Measurements from ENCODE around the gene GNB5. TPM values are rescaled to one million over a fixed set of nuclear protein-coding genes. Genes with fewer than 3 reads are reported as not detected.
A peak's percentile ranks its signal among the peaks of the same experiment; 100 is the strongest.

The GNB5 gene
- total RNA-seq, 1 experiment from 2014 or later = 26.0 TPM

DNA sequence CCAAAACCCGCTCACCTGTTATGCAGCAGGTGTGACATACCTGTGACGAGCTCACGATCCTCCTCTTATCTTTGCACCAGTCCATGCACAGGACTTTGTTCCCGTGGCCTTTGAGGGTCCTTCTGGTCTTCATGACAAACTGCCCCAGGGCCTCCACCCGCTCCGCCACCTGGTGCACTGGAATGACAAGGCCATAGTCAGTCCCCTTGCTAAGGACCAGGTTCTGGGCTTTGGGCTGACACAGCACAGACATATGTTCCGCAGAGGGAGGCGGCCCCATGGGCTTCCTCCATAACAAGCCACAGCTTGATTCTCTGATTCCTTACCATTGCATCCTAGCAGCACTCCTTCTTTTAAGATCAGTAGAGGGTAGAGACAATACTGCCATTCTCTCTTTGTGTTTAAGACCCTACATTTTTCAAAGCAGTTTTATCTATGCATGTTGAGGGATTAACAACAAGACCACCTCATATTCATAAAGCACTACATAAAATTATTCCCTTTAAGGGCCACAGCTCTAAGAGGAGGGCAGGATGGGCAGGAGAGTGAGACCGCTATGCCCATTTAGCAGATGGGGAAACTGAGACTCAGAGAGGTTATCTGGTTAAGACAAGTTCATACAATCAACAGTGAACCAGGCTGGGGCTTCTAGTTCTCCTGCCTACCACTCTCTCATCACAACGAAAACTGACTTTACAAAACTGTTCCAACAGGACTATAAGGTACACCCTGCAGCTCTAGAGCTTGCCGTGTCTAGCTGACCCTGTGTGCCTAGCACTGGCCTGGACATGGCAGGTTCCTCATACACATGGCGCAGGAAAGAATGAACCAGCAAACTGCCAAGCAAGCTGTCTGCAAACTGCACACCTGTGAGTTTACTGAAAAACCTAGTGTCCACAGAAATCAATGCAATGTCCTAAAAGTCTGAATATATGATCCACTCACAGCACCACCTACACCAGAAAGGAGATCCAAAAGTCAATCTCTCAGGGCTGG lies 37.0 kb downstream of the GNB5 start:
- no peak overlapping the region for H3K27ac ChIP-seq
- peak in 1 of 2 experiments; percentile 15 for DNase-seq
- no peak overlapping the region for H3K4me2 ChIP-seq
- no peaks in the 10 kb centered on the region for H3K36me3 ChIP-seq (ENCODE audit: low read depth)
- POLR2A ChIA-PET (ENCODE audit: unreplicated experiment) = no interaction called here
- TF ChIP-seq EZH2 (IDR thresholded peaks at IDR 0.05; ENCODE audit: low read depth) = no peak
- TF ChIP-seq, protein P1, sequence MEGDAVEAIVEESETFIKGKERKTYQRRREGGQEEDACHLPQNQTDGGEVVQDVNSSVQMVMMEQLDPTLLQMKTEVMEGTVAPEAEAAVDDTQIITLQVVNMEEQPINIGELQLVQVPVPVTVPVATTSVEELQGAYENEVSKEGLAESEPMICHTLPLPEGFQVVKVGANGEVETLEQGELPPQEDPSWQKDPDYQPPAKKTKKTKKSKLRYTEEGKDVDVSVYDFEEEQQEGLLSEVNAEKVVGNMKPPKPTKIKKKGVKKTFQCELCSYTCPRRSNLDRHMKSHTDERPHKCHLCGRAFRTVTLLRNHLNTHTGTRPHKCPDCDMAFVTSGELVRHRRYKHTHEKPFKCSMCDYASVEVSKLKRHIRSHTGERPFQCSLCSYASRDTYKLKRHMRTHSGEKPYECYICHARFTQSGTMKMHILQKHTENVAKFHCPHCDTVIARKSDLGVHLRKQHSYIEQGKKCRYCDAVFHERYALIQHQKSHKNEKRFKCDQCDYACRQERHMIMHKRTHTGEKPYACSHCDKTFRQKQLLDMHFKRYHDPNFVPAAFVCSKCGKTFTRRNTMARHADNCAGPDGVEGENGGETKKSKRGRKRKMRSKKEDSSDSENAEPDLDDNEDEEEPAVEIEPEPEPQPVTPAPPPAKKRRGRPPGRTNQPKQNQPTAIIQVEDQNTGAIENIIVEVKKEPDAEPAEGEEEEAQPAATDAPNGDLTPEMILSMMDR (conservative IDR thresholded peaks at IDR 0.05) = no peak
- no peaks in the 10 kb centered on the region for H3K4me1 ChIP-seq (replicated peaks; ENCODE audit: insufficient read depth)
- H3K79me2 ChIP-seq (ENCODE audit: low read depth) = no peaks in the 10 kb centered on the region
- no peaks in the 10 kb centered on the region for H4K20me1 ChIP-seq (ENCODE audit: insufficient read depth)
- no peaks in the 10 kb centered on the region for H3F3A ChIP-seq (ENCODE audit: insufficient read depth, low read depth)
- H2AFZ ChIP-seq = no peak overlapping the region
- no peak overlapping the region for H3K4me3 ChIP-seq
- CTCF ChIA-PET = interaction anchor here (1.0 kb wide), 1 partner anchor 377 kb away, joined by 4 read pairs; no protein-coding TSS in a partner anchor
- no peaks in the 10 kb centered on the region for H3K9me3 ChIP-seq (ENCODE audit: insufficient read depth, low read depth)
- BruUV-seq (replicated peaks) = no TSS peak
- no peaks in the 10 kb centered on the region for H3K27me3 ChIP-seq (ENCODE audit: insufficient read depth, low read depth)
- intact Hi-C loops (cut with micrococcal nuclease; ENCODE audit: unreplicated experiment) = no loop called here
- H3K9me2 ChIP-seq (ENCODE audit: insufficient read depth) = no peaks in the 10 kb centered on the region

DNA sequence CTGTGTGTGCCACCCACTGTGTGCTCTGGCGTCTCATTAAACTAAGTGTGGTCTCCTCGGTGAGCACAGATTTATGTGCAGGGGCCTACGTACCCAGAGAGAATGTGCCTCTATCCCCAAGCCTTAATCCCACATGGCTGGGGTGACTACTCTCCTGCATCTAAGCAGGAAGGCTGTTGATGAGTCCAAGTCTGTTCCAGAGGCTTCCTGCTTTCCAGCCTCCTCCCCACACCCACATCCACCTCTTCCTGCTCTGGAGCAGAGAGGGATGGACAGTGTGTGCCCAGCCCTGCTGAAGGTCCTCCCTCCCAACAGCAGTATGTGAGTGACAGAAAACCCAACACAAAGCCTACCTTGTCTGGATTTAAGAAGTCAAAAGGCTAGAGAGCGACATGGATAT lies 39.8 kb downstream of the GNB5 start:
- Histone ChIP-seq H3K4me1 (replicated peaks; ENCODE audit: insufficient read depth) (no peaks in the 10 kb centered on the region), H3K4me2 (no peak overlapping the region), H4K20me1 (ENCODE audit: insufficient read depth) (no peaks in the 10 kb centered on the region), H3K79me2 (ENCODE audit: low read depth) (no peaks in the 10 kb centered on the region), H3K9me3 (ENCODE audit: insufficient read depth, low read depth) (no peaks in the 10 kb centered on the region), H3K27ac (no peak overlapping the region), H3K27me3 (ENCODE audit: insufficient read depth, low read depth) (no peaks in the 10 kb centered on the region), H3F3A (ENCODE audit: insufficient read depth, low read depth) (no peaks in the 10 kb centered on the region), H3K36me3 (ENCODE audit: low read depth) (no peaks in the 10 kb centered on the region), H2AFZ (no peak overlapping the region), H3K4me3 (no peak overlapping the region), H3K9me2 (ENCODE audit: insufficient read depth) (no peaks in the 10 kb centered on the region)
- ChIA-PET POLR2A (ENCODE audit: unreplicated experiment) (no interaction called here), CTCF (no interaction called here)
- TF ChIP-seq EZH2 (IDR thresholded peaks at IDR 0.05; ENCODE audit: low read depth) = no peak
- TF ChIP-seq, protein P1 (conservative IDR thresholded peaks at IDR 0.05) = no peak
- intact Hi-C loops (cut with micrococcal nuclease; ENCODE audit: unreplicated experiment) = no loop called here
- peak in 1 of 2 experiments; percentile 1 for DNase-seq
- no TSS peak for BruUV-seq (replicated peaks)

DNA sequence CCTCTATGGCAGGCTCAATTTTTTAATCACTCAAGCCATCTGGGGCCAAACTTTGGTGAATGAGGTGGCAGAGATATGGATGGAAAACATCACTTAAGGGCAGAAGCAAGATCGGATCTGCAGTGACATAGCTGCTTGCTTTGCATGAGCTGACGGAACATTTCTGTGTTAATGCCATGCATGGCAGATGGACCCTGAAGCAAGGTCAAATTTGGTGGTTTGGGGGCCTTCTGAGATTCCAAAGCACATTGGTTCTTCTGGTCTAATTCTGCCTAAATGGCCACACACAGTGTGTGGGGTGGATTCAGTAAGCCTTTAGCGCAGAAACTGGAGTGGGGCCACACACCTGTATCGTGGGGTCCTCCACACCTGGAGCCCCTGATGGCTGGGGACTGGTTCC lies 40.3 kb downstream of the GNB5 start:
- no TSS peak for BruUV-seq (replicated peaks)
- Histone ChIP-seq H2AFZ (no peak overlapping the region), H3K27me3 (ENCODE audit: insufficient read depth, low read depth) (no peaks in the 10 kb centered on the region), H3K9me3 (ENCODE audit: insufficient read depth, low read depth) (no peaks in the 10 kb centered on the region), H3K4me3 (no peak overlapping the region), H4K20me1 (ENCODE audit: insufficient read depth) (no peaks in the 10 kb centered on the region), H3F3A (ENCODE audit: insufficient read depth, low read depth) (no peaks in the 10 kb centered on the region), H3K9me2 (ENCODE audit: insufficient read depth) (no peaks in the 10 kb centered on the region), H3K27ac (no peak overlapping the region), H3K4me1 (replicated peaks; ENCODE audit: insufficient read depth) (no peaks in the 10 kb centered on the region), H3K36me3 (ENCODE audit: low read depth) (no peaks in the 10 kb centered on the region), H3K4me2 (no peak overlapping the region), H3K79me2 (ENCODE audit: low read depth) (no peaks in the 10 kb centered on the region)
- CTCF ChIA-PET = no interaction called here
- POLR2A ChIA-PET (ENCODE audit: unreplicated experiment) = no interaction called here
- no peak for DNase-seq
- TF ChIP-seq EZH2 (IDR thresholded peaks at IDR 0.05; ENCODE audit: low read depth) = no peak
- TF ChIP-seq, protein P1 (conservative IDR thresholded peaks at IDR 0.05) = no peak
- intact Hi-C loops (cut with micrococcal nuclease; ENCODE audit: unreplicated experiment) = no loop called here
